Activated T-helper 17 cell treated with anti-CD3 and anti-CD28 coated beads, Interleukin-2, amount 50 U/mL, for 72 hours (primary cell): ENCODE results near the gene TMEM38B. TPM values are rescaled to one million over a fixed set of nuclear protein-coding genes. Genes with fewer than 3 reads are reported as not detected.

Source experiments
- ATAC-seq: fragments of 150-1000 bp; cut with Tn5 transposase; replicated peaks from 2 replicates; pipeline ENCODE4 v1.10.0; 2021; ENCODE audit warnings: mild to moderate bottlenecking, moderate library complexity
- H3K27ac Mint-ChIP-seq: one replicate; pipeline ENCODE4 v1.8.0; 2022; ENCODE audit warnings: mixed read lengths
- H3K27me3 Mint-ChIP-seq: one replicate; pipeline ENCODE4 v1.8.0; 2022; ENCODE audit warnings: mixed read lengths
- H3K36me3 Mint-ChIP-seq: one replicate; pipeline ENCODE4 v1.8.0; 2022; ENCODE audit warnings: low read depth, mild to moderate bottlenecking, mixed read lengths
- H3K4me1 Mint-ChIP-seq: one replicate; pipeline ENCODE4 v1.8.0; 2022; ENCODE audit warnings: mixed read lengths
- H3K4me3 Mint-ChIP-seq: one replicate; pipeline ENCODE4 v1.8.0; 2022; ENCODE audit warnings: mild to moderate bottlenecking, mixed read lengths
- H3K9me3 Mint-ChIP-seq: one replicate; pipeline ENCODE4 v1.8.0; 2022; ENCODE audit warnings: mixed read lengths
- total RNA-seq, 2 donors: library from RNA; stranded (reverse); gene quantifications; one replicate each; pipeline ENCODE4 v1.2.3, GENCODE V29; 2022

Gene TMEM38B
- total RNA-seq, 2 donors from 2014 or later: 6.6 to 13.5 TPM

DNA sequence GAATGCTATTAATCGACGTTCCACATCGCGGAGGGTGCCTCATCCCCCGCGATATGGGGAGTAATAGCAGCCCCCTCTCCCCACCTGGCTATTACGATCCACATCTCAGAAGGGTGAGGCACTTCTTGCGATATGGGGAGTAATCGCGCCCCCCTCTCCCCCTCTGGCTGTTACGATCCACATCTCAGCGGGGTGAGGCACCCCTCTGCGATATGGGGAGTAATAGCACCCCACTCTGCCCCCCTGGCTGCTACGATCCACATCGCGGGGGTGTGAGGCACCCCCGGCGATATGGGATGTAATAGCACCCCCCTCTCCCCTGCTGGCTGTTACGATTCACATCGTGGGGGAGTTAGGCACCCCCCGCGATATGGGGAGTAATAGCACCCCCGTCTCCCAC, 128.5 kb downstream of the TMEM38B start:
- Mint-ChIP-seq H3K36me3 (no peaks in the 10 kb centered on the region), H3K9me3 (peaks cover 7% of the 10 kb centered on the region), H3K27ac (no peak overlapping the region), H3K4me3 (no peak overlapping the region), H3K4me1 (no peaks in the 10 kb centered on the region), H3K27me3 (no peaks in the 10 kb centered on the region)
- peak; percentile 33 for ATAC-seq

Other genes with a start within 250 kb of the TMEM38B start
- gene FSD1L, start 246.5 kb upstream of the TMEM38B start, total RNA-seq: 1 to 10 TPM; 3.4 to 4.6 TPM
- gene FKTN, start 136.4 kb upstream of the TMEM38B start, total RNA-seq: 10 to 100 TPM in 1 of 2 donors, 1 to 10 TPM in 1; 5.5 to 12.2 TPM
- not detected for gene TAL2, start 32.1 kb upstream of the TMEM38B start, total RNA-seq